Left lobe of liver (tissue), 2 donors: ENCODE data around the gene DHRS3. TPM values are rescaled to one million over a fixed set of nuclear protein-coding genes. Genes with fewer than 3 reads are reported as not detected.
"Not testable (repeated sequence)": the region's sequence is repeated elsewhere in the genome, so short reads cannot be mapped to it uniquely, and the experiment has no call there.

ENCODE experiments used
- ATAC-seq: fragments of 200-7000 bp; cut with Tn5 transposase; one replicate; pipeline ENCODE4 v1.9.1; 2020; ENCODE audit warnings: mild to moderate bottlenecking, moderate library complexity
- DNase-seq: peaks from one replicate; pipeline ENCODE4 v3.0.0-alpha.2; 2020; ENCODE audit warnings: low spot score
- total RNA-seq: library from RNA; stranded (reverse); gene quantifications from one replicate; pipeline ENCODE4 v1.2.1, GENCODE V29; 2021
- donor health status: DM: no; HTN: no; CAD: no; lungs with moderate emphysema.
- donor health status: DM: no; HTN: yes; CAD: no.

DHRS3 gene
- total RNA-seq, 1 donor from 2014 or later: 175 TPM

GRCh38 chr1:12542616-12543592 lies 75.1 kb downstream of the DHRS3 start:
- DNase-seq (no peak), ATAC-seq (no peak)

GRCh38 chr1:12542138-12542465 lies 75.9 kb downstream of the DHRS3 start:
- no peak for DNase-seq
- ATAC-seq: no peak

GRCh38 chr1:12541274-12542137 lies 76.5 kb downstream of the DHRS3 start:
- peak; percentile 77 for ATAC-seq
- peak; percentile 72 for DNase-seq

DNA sequence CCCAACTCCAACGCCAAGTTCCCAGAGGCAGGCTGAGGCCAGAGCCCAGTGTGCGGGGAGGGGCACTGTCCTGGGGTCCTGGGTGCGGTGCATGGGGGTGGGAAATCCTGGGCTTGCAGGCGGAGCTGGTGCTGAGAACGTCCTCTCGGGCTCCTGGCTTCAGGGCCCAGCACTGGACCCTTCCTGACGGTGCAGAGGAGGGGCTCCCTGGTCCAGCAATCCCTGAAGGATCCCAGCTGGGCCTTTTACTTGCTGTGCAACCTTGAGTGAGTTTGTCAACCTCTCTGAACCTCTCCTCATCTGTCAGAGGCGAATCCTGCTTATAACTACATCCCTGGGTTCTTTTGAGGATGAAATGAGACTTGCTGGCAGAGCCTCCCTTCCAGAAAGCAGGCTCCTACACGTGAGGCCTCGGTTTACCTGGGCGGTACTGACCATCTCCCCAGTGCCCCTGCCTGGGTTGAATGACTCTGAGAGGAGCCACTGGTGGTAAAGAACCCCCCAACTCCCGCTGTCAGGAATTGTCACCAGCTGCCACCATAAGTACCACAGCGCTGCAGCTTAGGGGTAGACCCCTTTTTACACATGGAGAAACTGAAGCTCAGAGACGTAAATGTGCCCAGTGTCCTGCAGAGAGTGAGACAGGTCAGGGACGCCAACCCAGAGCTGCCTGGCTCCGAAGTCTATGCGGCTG lies 77.3 kb downstream of the DHRS3 start:
- ATAC-seq (peak; percentile 15), DNase-seq (no peak)

DNA sequence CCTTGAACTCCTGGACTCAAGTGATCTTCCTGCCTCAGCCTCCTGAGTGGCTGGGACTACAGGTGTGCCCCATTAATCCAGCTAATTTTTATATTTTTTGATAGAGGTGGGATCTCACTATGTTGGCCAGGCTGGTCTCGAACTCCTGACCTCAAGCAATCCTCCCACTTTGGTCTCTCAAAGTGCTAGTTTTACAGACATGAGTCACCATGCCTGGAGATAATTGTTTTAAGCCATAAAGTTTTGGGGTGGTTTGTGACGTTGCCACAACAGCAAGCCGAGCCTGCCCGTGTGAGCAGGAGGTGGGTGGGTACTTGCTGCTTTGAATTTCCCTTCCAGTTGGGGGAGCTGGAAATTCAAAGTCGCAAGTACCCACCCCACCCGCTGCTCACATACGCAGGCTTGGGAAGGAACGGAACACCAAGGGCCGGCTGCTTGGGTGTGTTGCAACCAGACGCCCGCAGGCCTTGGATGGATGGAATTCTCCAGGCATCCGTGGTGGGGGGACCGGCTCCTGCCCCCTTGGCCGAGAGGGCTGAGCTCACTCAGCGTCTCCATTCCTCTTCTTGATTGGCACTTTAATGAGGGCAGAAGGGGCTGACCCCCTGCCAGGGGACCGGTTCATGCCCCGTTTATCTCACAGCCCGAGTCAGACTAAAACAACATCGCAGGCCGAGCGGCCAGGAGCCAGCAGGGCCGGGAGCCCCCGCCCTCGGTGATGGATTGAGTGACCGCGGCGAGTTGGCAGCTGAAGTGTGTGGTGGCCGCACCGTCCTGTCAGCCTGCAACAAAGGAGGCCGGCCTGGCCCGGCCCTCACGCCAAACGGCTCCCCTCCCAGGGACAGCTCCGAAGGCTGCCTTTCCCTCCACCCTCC lies 78.1 kb downstream of the DHRS3 start:
- peak; percentile 74 for ATAC-seq
- DNase-seq: peak; percentile 63

DNA sequence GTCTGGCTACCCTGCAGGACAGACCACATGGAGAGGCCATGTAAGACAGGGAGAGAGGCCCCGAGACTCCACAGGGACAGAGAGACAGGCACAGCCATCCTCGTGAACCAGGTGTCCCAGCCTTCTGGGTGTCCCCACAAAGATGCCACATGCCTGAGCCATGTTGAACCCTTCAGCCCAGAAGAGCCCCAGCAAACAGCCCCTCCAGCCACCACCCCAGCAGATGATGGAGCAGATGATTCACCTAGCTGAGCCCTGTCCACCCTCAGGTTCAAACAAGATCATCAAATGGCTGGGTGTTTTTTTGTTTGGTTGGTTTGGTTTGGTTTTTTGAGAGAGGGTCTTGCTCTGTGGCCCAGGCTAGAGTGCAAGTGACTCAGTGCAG lies 78.7 kb downstream of the DHRS3 start:
- DNase-seq: no peak
- no peak for ATAC-seq

DNA sequence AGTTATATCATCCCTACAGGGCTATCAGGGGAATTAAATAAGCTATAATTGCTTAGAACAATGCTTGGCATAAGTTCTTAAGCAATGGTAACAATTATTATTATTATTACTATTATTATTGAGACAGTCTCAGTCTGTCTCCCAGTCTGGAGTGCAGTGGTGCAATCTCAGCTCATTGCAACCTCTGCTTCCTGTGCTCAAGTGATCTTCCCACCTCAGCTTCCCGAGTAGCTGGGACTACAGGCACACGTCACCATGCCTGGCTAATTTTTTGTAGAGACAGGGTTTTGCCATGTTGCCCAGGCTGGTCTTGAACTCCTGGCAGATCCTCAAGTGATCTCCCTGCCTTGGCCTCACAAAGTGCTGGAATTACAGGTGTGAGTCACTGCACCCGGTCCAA lies 79.5 kb downstream of the DHRS3 start:
- ATAC-seq: not testable (repeated sequence)

GRCh38 chr1:12537906-12538461 lies 80.0 kb downstream of the DHRS3 start:
- no peak for ATAC-seq
- no peak for DNase-seq

More for the DNA sequence above, 79.5 kb downstream of the DHRS3 start:
- not testable (repeated sequence) for DNase-seq

DNA sequence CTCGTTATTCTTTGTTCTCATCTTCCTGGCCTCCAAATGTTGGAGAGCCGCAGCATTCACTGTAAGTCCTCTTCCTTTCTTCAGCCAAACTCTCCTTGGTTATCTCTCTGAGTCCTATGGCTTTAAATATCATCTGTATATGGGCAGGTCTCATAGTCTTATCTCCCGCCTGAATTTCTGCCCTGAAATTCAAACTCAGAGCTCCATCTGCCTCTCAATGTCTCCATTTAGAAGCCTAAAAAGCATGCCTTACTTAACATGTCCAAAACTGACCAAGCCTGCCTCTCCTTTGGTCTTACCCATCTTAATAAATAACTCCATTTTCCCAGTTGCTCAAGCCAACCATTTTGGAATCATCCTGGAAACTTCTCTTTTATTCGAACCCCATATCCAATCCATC lies 80.7 kb downstream of the DHRS3 start:
- DNase-seq: no peak
- ATAC-seq: no peak

GRCh38 chr1:12536023-12536639 lies 81.9 kb downstream of the DHRS3 start:
- DNase-seq (no peak), ATAC-seq (no peak)

GRCh38 chr1:12532405-12533315 lies 85.3 kb downstream of the DHRS3 start:
- DNase-seq (no peak), ATAC-seq (no peak)

DNA sequence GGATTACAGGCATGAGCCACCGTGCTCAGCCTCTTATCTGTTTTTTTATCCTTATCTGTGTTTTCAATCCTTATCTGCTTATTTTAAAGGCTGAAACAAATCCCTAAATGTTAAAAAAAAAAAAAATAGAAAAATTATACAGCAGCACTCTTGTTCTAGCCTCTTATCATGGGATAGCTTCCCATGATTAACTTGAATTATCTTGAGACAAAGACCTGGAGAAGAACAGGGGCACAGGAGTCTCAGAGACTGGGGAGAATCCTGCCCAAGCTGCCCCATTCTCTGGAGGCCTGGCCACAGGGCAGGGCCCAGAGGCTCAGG lies 86.9 kb downstream of the DHRS3 start:
- DNase-seq (no peak), ATAC-seq (no peak)

GRCh38 chr1:12530462-12531178 lies 87.4 kb downstream of the DHRS3 start:
- DNase-seq (no peak), ATAC-seq (no peak)

DNA sequence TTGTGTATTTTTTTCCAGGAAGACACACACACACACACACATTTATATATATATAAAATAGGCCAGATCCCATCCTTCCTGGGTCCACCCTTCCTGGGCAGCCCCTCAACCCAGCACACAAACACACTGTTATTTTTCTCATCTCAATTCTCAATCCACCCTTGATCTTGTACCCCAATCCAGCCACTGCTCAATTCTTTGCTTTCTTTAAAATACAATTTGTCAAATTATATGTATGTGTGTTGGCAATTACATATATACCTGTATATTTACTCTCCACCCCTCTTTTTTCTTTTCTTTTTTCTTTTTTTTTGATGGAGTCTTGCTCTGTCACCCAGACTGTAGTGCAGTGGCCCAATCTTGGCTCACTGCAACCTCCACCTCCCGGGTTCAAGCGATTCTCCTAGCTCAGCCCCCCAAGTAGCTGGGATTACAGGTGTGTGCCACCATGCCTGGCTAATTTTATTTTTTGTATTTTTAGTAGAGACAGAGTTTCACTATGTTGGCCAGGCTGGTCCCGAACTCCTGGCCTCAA lies 88.3 kb downstream of the DHRS3 start:
- ATAC-seq (no peak), DNase-seq (no peak)

- DNase-seq: peak; percentile 95
- ATAC-seq: peak; percentile 55
Measured at GRCh38 chr1:12528021-12528852, 89.8 kb downstream of the DHRS3 start.

GRCh38 chr1:12527564-12527963 lies 90.4 kb downstream of the DHRS3 start:
- ATAC-seq (peak; percentile 64), DNase-seq (peak; percentile 92)
